Activated CD4-positive, alpha-beta T cell treated with anti-CD3 and anti-CD28 coated beads, Interleukin-10, Interleukin-2, amounts not matched to agents 100 ng/mL and 50 ng/mL, durations not matched to agents 16 hours and 8 hours (primary cell): ENCODE results near the gene NRG2.

Source experiments
- DNase-seq: peaks from one replicate; pipeline ENCODE4 v3.0.0-alpha.2; 2020

Gene NRG2

GRCh38 chr5:139852696-139853095 lies 190.4 kb downstream of the NRG2 start:
- no peak for DNase-seq

- DNase-seq = no peak
These were observed 191.5 kb downstream of the NRG2 start for GRCh38 chr5:139851558-139851957.

- no peak for DNase-seq
These were observed 192.6 kb downstream of the NRG2 start for GRCh38 chr5:139850423-139851016.

- no peak for DNase-seq
These were observed 193.2 kb downstream of the NRG2 start for GRCh38 chr5:139849942-139850341.

GRCh38 chr5:139849501-139849900 lies 193.6 kb downstream of the NRG2 start:
- DNase-seq = no peak

GRCh38 chr5:139848508-139849100 lies 194.5 kb downstream of the NRG2 start:
- peak; percentile 5 for DNase-seq

- peak; percentile 70 for DNase-seq
These were observed 195.2 kb downstream of the NRG2 start for GRCh38 chr5:139847790-139848507.

GRCh38 chr5:139847091-139847490 lies 196.0 kb downstream of the NRG2 start:
- no peak for DNase-seq

- DNase-seq = no peak
These were observed 197.0 kb downstream of the NRG2 start for GRCh38 chr5:139845846-139846681.

- DNase-seq = peak; percentile 71
These were observed 198.5 kb downstream of the NRG2 start for GRCh38 chr5:139844472-139845145.

- no peak for DNase-seq
These were observed 199.1 kb downstream of the NRG2 start for GRCh38 chr5:139843991-139844390.

GRCh38 chr5:139842321-139842720 lies 200.8 kb downstream of the NRG2 start:
- DNase-seq = no peak

- DNase-seq = no peak
These were observed 201.6 kb downstream of the NRG2 start for GRCh38 chr5:139841549-139841948.

- no peak for DNase-seq
These were observed 203.2 kb downstream of the NRG2 start for GRCh38 chr5:139839918-139840317.

GRCh38 chr5:139839232-139839815 lies 203.8 kb downstream of the NRG2 start:
- no peak for DNase-seq

GRCh38 chr5:139838381-139839197 lies 204.5 kb downstream of the NRG2 start:
- no peak for DNase-seq

GRCh38 chr5:139837711-139838380 lies 205.3 kb downstream of the NRG2 start:
- DNase-seq = no peak

GRCh38 chr5:139836469-139837208 lies 206.5 kb downstream of the NRG2 start:
- DNase-seq = no peak

- no peak for DNase-seq
These were observed 207.4 kb downstream of the NRG2 start for GRCh38 chr5:139835656-139836055.

- no peak for DNase-seq
These were observed 209.6 kb downstream of the NRG2 start for GRCh38 chr5:139833525-139833924.
